ENCODE data around the gene TLCD1. TPM values are rescaled to one million over a fixed set of nuclear protein-coding genes. Genes with fewer than 3 reads are reported as not detected.

TLCD1 gene
- total and polyA plus RNA-seq, 10 of the 15 experiments (the other 5 are each of a cell fraction or from before 2014, with no cell fraction given) = 2.9 to 19.8 (median 7.7) TPM

DNA sequence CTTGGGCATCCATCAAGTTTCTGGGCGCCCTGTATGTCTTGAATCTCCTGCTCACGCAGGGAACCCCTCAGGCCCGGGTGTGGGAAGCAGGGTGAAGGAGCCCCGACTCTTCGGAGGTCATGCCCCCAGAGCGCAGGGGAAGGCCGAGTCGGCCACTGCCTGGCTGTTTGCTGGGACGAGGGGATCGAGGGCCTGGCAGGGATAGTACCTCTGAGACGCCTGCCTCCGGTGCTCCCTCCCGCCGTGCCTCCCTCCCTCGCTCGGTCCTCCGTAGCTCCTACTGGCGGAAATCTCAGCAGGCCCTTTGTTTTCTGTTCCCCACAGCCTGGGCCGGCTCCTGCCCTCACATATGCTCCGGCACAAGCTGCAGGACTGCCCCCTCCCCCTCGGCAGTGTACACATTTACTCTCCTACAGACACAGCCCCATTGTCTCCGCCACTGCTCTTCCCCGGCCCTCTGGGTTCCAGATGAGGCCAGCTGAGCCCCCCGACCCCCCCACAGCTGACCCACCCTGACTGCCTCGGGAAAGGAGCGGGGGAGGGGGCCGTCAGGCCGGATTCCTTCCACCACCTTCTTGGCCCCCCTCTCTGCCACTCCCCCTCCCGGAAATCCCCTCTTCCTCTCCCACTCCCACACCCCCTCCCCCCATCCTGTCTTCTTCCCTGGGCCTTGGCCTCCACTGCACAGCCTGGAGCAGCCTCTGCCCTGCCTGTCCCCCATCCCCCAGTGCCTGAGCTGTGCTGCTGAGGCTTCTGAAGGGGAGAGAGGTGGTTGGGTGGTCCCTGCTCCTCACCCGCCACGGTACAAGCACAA, 19.1 kb upstream of the TLCD1 start (continued):
- TF ChIP-seq KDM1A (IDR thresholded peaks at IDR 0.05; ENCODE audit: borderline replicate concordance) (no peak), PAX8 (IDR thresholded peaks at IDR 0.05) (no peak), PML (IDR thresholded peaks at IDR 0.05; ENCODE audit: low read length) (no peak), RELA (IDR thresholded peaks at IDR 0.05; ENCODE audit: borderline replicate concordance, partially characterized antibody) (no peak), NFXL1 (IDR thresholded peaks at IDR 0.05; ENCODE audit: borderline replicate concordance) (peak; percentile 78; the same call in 1 of the 2 replicates), FOS (IDR thresholded peaks at IDR 0.05; ENCODE audit: borderline replicate concordance, extremely low read depth, insufficient read length) (no peak), MEF2A (IDR thresholded peaks at IDR 0.05; ENCODE audit: insufficient read depth, low read depth, low read length) (no peak), HCFC1 (IDR thresholded peaks at IDR 0.05; ENCODE audit: low read length) (no peak), POLR2A (IDR thresholded peaks at IDR 0.05; ENCODE audit: low read depth, low read length) (peak; percentile 55; the same call in 1 of the 2 replicates), RUNX3 (IDR thresholded peaks at IDR 0.05; ENCODE audit: low read length) (no peak), CEBPB (IDR thresholded peaks at IDR 0.05; ENCODE audit: borderline replicate concordance in 1 of 2, low read depth in 2 of 2, low read length in 2 of 2) (no peak), IRF5 (IDR thresholded peaks at IDR 0.05; ENCODE audit: borderline replicate concordance) (no peak), IKZF1 (conservative IDR thresholded peaks at IDR 0.05) (0 out of 2 replicates have a peak, but pooled peaks have one; percentile 5), WRNIP1 (IDR thresholded peaks at IDR 0.05; ENCODE audit: borderline replicate concordance, low read depth, low read length) (0 out of 2 replicates have a peak, but pooled peaks have one; percentile 53), BCL11A (IDR thresholded peaks at IDR 0.05; ENCODE audit: low read depth, low read length) (no peak), CHD2 (IDR thresholded peaks at IDR 0.05; ENCODE audit: borderline replicate concordance, low read depth, low read length) (no peak)
- TF ChIP-seq, protein P1, sequence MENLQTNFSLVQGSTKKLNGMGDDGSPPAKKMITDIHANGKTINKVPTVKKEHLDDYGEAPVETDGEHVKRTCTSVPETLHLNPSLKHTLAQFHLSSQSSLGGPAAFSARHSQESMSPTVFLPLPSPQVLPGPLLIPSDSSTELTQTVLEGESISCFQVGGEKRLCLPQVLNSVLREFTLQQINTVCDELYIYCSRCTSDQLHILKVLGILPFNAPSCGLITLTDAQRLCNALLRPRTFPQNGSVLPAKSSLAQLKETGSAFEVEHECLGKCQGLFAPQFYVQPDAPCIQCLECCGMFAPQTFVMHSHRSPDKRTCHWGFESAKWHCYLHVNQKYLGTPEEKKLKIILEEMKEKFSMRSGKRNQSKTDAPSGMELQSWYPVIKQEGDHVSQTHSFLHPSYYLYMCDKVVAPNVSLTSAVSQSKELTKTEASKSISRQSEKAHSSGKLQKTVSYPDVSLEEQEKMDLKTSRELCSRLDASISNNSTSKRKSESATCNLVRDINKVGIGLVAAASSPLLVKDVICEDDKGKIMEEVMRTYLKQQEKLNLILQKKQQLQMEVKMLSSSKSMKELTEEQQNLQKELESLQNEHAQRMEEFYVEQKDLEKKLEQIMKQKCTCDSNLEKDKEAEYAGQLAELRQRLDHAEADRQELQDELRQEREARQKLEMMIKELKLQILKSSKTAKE (IDR thresholded peaks at IDR 0.05; ENCODE audit: low read depth, poor library complexity, severe bottlenecking) = no peak
- TF ChIP-seq, protein P2, sequence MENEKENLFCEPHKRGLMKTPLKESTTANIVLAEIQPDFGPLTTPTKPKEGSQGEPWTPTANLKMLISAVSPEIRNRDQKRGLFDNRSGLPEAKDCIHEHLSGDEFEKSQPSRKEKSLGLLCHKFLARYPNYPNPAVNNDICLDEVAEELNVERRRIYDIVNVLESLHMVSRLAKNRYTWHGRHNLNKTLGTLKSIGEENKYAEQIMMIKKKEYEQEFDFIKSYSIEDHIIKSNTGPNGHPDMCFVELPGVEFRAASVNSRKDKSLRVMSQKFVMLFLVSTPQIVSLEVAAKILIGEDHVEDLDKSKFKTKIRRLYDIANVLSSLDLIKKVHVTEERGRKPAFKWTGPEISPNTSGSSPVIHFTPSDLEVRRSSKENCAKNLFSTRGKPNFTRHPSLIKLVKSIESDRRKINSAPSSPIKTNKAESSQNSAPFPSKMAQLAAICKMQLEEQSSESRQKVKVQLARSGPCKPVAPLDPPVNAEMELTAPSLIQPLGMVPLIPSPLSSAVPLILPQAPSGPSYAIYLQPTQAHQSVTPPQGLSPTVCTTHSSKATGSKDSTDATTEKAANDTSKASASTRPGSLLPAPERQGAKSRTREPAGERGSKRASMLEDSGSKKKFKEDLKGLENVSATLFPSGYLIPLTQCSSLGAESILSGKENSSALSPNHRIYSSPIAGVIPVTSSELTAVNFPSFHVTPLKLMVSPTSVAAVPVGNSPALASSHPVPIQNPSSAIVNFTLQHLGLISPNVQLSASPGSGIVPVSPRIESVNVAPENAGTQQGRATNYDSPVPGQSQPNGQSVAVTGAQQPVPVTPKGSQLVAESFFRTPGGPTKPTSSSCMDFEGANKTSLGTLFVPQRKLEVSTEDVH (IDR thresholded peaks at IDR 0.05; ENCODE audit: low read depth, partially characterized antibody) = no peak
- TF ChIP-seq, protein P3, sequence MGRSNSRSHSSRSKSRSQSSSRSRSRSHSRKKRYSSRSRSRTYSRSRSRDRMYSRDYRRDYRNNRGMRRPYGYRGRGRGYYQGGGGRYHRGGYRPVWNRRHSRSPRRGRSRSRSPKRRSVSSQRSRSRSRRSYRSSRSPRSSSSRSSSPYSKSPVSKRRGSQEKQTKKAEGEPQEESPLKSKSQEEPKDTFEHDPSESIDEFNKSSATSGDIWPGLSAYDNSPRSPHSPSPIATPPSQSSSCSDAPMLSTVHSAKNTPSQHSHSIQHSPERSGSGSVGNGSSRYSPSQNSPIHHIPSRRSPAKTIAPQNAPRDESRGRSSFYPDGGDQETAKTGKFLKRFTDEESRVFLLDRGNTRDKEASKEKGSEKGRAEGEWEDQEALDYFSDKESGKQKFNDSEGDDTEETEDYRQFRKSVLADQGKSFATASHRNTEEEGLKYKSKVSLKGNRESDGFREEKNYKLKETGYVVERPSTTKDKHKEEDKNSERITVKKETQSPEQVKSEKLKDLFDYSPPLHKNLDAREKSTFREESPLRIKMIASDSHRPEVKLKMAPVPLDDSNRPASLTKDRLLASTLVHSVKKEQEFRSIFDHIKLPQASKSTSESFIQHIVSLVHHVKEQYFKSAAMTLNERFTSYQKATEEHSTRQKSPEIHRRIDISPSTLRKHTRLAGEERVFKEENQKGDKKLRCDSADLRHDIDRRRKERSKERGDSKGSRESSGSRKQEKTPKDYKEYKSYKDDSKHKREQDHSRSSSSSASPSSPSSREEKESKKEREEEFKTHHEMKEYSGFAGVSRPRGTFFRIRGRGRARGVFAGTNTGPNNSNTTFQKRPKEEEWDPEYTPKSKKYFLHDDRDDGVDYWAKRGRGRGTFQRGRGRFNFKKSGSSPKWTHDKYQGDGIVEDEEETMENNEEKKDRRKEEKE (IDR thresholded peaks at IDR 0.05) = no peak

Measured in GM12878 (cell line).